H1 (cell line): Measurements from ENCODE around the gene ANLN. TPM values are rescaled to one million over a fixed set of nuclear protein-coding genes. Genes with fewer than 3 reads are reported as not detected.

ENCODE experiments used
- CTCF ChIA-PET: fragments of 300-600 bp; sonication (Branson Sonifier 250); formaldehyde crosslinking; loops from one replicate; lab custom pipeline; 2021; ENCODE audit not compliant: partially characterized antibody; lab: Charles Lee
- POLR2A ChIA-PET: fragments of 300-600 bp; sonication (Branson Sonifier 250); formaldehyde crosslinking; loops from one replicate; lab custom pipeline; 2021; ENCODE audit warnings: inconsistent platforms; ENCODE audit not compliant: partially characterized antibody; lab: Charles Lee
- DNase-seq, 2 experiments: peaks; one replicate each; pipeline versions ENCODE4 v3.0.0 to v3.0.0-alpha.2; 2010 to 2022; ENCODE audit warnings: low spot score in 2 of 2, low read depth in 1 of 2, mixed read lengths in 1 of 2
- FAIRE-seq: peaks from 2 replicates; lab custom pipeline; 2011; peaks lifted over from hg19 to GRCh38; lab: Jason Lieb, UNC
- H2AFZ ChIP-seq: 2 replicates; pipeline ENCODE4 v1.8.1; 2012; ENCODE audit warnings: low read length, inconsistent platforms
- H2AK5ac ChIP-seq: 2 replicates; pipeline ENCODE4 v1.6.1; 2013; ENCODE audit warnings: low read depth, low read length
- H2BK120ac ChIP-seq: replicated peaks from 2 replicates; pipeline ENCODE3; 2013; ENCODE audit warnings: low read depth, low read length, inconsistent platforms
- H2BK12ac ChIP-seq: 2 replicates; pipeline ENCODE4 v1.6.1; 2013; ENCODE audit warnings: low read depth, low read length
- H2BK15ac ChIP-seq: 2 replicates; pipeline ENCODE4 v1.6.1; 2013; ENCODE audit warnings: low read length
- H2BK20ac ChIP-seq: 2 replicates; pipeline ENCODE4 v1.6.1; 2013; ENCODE audit warnings: low read length
- H2BK5ac ChIP-seq: 2 replicates; pipeline ENCODE4 v1.6.1; 2013; ENCODE audit warnings: low read depth, low read length
- H3K14ac ChIP-seq: 2 replicates; pipeline ENCODE4 v1.6.1; 2013; ENCODE audit warnings: inconsistent platforms; ENCODE audit not compliant: insufficient read length
- H3K18ac ChIP-seq: 2 replicates; pipeline ENCODE4 v1.6.1; 2013; ENCODE audit warnings: low read length; ENCODE audit errors: extremely low read depth
- H3K23ac ChIP-seq: 2 replicates; pipeline ENCODE4 v1.6.1; 2013; ENCODE audit warnings: inconsistent platforms; ENCODE audit not compliant: insufficient read length
- H3K23me2 ChIP-seq: 2 replicates; pipeline ENCODE4 v1.6.1; 2013; ENCODE audit warnings: low read depth, low read length
- H3K27ac ChIP-seq: 2 replicates; pipeline ENCODE4 v1.6.1; 2011; ENCODE audit warnings: low read depth, low read length, inconsistent platforms
- H3K27me3 ChIP-seq, 4 experiments: replicated peaks in 1 of 4; 1 replicate in 1 of 4; 2 replicates in 3 of 4; pipeline versions ENCODE4 v1.6.1 to v1.8.1; 2011 to 2013; ENCODE audit warnings: low read length in 3 of 4, mild to moderate bottlenecking in 3 of 4, inconsistent platforms in 2 of 4, mixed read lengths in 2 of 4, moderate library complexity in 1 of 4; ENCODE audit not compliant: control insufficient read depth in 3 of 4, insufficient read depth in 3 of 4; ENCODE audit errors: extremely low read depth in 1 of 4
- H3K36me3 ChIP-seq, 4 experiments: 2 replicates each; pipeline versions ENCODE4 v1.6.1 to v1.8.1; 2011 to 2013; ENCODE audit warnings: mild to moderate bottlenecking in 4 of 4, low read length in 3 of 4, moderate library complexity in 2 of 4, control low read depth in 1 of 4, inconsistent platforms in 1 of 4; ENCODE audit not compliant: insufficient read depth in 4 of 4, control insufficient read depth in 2 of 4
- H3K4ac ChIP-seq: replicated peaks from 2 replicates; pipeline ENCODE3; 2013; ENCODE audit warnings: low read length, low read depth, mixed read lengths, inconsistent platforms; ENCODE audit not compliant: insufficient read length
- H3K4me1 ChIP-seq, 4 experiments: replicated peaks in 1 of 4; 1 replicate in 1 of 4; 2 replicates in 3 of 4; pipeline versions ENCODE4 v1.6.1 to v1.8.1; 2011 to 2013; ENCODE audit warnings: low read length in 3 of 4, inconsistent platforms in 2 of 4, mixed read lengths in 1 of 4; ENCODE audit not compliant: insufficient read depth in 4 of 4, control insufficient read depth in 3 of 4
- H3K4me2 ChIP-seq, 2 experiments: 2 replicates each; pipeline versions ENCODE4 v1.6.1 to v1.8.1; 2011 to 2013; ENCODE audit warnings: low read depth in 2 of 2, low read length in 2 of 2, control low read depth in 1 of 2, inconsistent platforms in 1 of 2, mild to moderate bottlenecking in 1 of 2; ENCODE audit not compliant: insufficient read depth in 1 of 2
- H3K4me3 ChIP-seq, 4 experiments: fragments of 200-600, 300-600 bp in 1 of 4; sonication (generic), shearing (Covaris generic), sonication (Bioruptor Twin) in 1 of 4; 2 replicates each; pipeline versions ENCODE4 v1.5.1 to v1.8.1; 2011 to 2016; ENCODE audit warnings: low read length in 4 of 4, low read depth in 3 of 4, control low read depth in 2 of 4, inconsistent platforms in 2 of 4, mild to moderate bottlenecking in 2 of 4, mixed read lengths in 1 of 4, moderate library complexity in 1 of 4; ENCODE audit not compliant: insufficient read depth in 2 of 4; ENCODE audit errors: extremely low read depth in 1 of 4
- H3K56ac ChIP-seq: replicated peaks from 2 replicates; pipeline ENCODE3; 2013; ENCODE audit warnings: low read depth, mild to moderate bottlenecking, mixed read lengths, low read length, inconsistent platforms; ENCODE audit not compliant: insufficient read length
- H3K79me1 ChIP-seq: 2 replicates; pipeline ENCODE4 v1.6.1; 2013; ENCODE audit warnings: low read depth, low read length, control low read depth
- H3K79me2 ChIP-seq, 2 experiments: 2 replicates each; pipeline versions ENCODE4 v1.6.1 to v1.8.1; 2012 to 2013; ENCODE audit warnings: low read length in 2 of 2, mild to moderate bottlenecking in 2 of 2, inconsistent platforms in 1 of 2; ENCODE audit not compliant: insufficient read depth in 2 of 2, control insufficient read depth in 1 of 2
- H3K9ac ChIP-seq, 4 experiments: replicated peaks in 1 of 4; 1 replicate in 1 of 4; 2 replicates in 3 of 4; pipeline versions ENCODE4 v1.6.1 to v1.8.1; 2011 to 2013; ENCODE audit warnings: low read depth in 3 of 4, low read length in 3 of 4, control low read depth in 2 of 4, mild to moderate bottlenecking in 2 of 4, moderate library complexity in 2 of 4, inconsistent platforms in 1 of 4; ENCODE audit errors: extremely low read depth in 1 of 4
- H3K9me3 ChIP-seq, 2 experiments: 2 replicates each; pipeline versions ENCODE4 v1.6.1 to v1.8.1; 2012 to 2013; ENCODE audit warnings: mild to moderate bottlenecking in 2 of 2, moderate library complexity in 2 of 2, control low read depth in 1 of 2, inconsistent platforms in 1 of 2, low read depth in 1 of 2, low read length in 1 of 2, mixed read lengths in 1 of 2; ENCODE audit not compliant: insufficient read depth in 2 of 2
- H4K20me1 ChIP-seq, 2 experiments: replicated peaks in 1 of 2; 2 replicates each; pipeline versions ENCODE3 to v1.8.1; 2011 to 2013; ENCODE audit warnings: inconsistent platforms in 2 of 2, low read length in 2 of 2, mild to moderate bottlenecking in 1 of 2; ENCODE audit not compliant: insufficient read depth in 2 of 2, control insufficient read depth in 1 of 2
- H4K5ac ChIP-seq: 2 replicates; pipeline ENCODE4 v1.6.1; 2013; ENCODE audit warnings: low read length, low read depth, mixed read lengths, inconsistent platforms; ENCODE audit not compliant: insufficient read length
- H4K8ac ChIP-seq: 2 replicates; pipeline ENCODE4 v1.8.0; 2013; ENCODE audit warnings: mild to moderate bottlenecking, moderate library complexity, low read length, inconsistent platforms; ENCODE audit not compliant: insufficient read depth; ENCODE audit errors: extremely low read depth
- H4K91ac ChIP-seq: replicated peaks from 2 replicates; pipeline ENCODE3; 2013; ENCODE audit warnings: low read length, mixed read lengths, inconsistent platforms; ENCODE audit not compliant: insufficient read length
- CBX8 ChIP-seq: fragments of 300-800, 300-1000 bp; sonication (generic); IDR thresholded peaks from 2 replicates; pipeline ENCODE4 v1.7.1; 2016; ENCODE audit warnings: low read depth, low read length, borderline replicate concordance
- CHD2 ChIP-seq: IDR thresholded peaks from 2 replicates; pipeline ENCODE4 v1.6.1; 2012; ENCODE audit warnings: low read length, improper control_type of control experiment
- CTBP2 ChIP-seq: IDR thresholded peaks from 2 replicates; pipeline ENCODE4 v1.7.0; 2011; ENCODE audit warnings: borderline replicate concordance, mild to moderate bottlenecking, moderate library complexity, mixed read lengths, low read length; ENCODE audit not compliant: insufficient read depth, insufficient read length
- FOSL1 ChIP-seq: IDR thresholded peaks from 2 replicates; pipeline ENCODE4 v1.6.1; 2011; ENCODE audit warnings: mild to moderate bottlenecking, low read depth, low read length, moderate library complexity; ENCODE audit not compliant: insufficient read depth
- MAFK ChIP-seq: IDR thresholded peaks from 2 replicates; pipeline ENCODE4 v1.6.1; 2012; ENCODE audit warnings: low read depth, mild to moderate bottlenecking, improper control_type of control experiment, low read length
- SP2 ChIP-seq: IDR thresholded peaks from 2 replicates; pipeline ENCODE4 v1.6.1; 2012; ENCODE audit warnings: mild to moderate bottlenecking, low read length, inconsistent platforms
- WGBS, 2 experiments: shearing (Covaris generic) in 1 of 2; methylation state at CpG; one replicate each; pipeline versions ENCODE4 v1.1.6 to v1.1.7; 2013 to 2015; ENCODE audit warnings: low lambda C conversion rate in 2 of 2, mixed read lengths in 2 of 2, inconsistent platforms in 1 of 2, low coverage in 1 of 2, missing lambda C conversion rate in 1 of 2; ENCODE audit not compliant: insufficient replicate concordance in 2 of 2, insufficient coverage in 1 of 2, insufficient read length in 1 of 2; ENCODE audit errors: extremely low coverage in 1 of 2, missing lambda C conversion rate in 1 of 2; 5-methylcytosine and 5-hydroxymethylcytosine counted together
- polyA plus RNA-seq, 7 experiments: library from polyadenylated mRNA; depleted of rRNA in 3 of 7; stranded (reverse) in 5 of 7; unstranded in 2 of 7; fragments of >200 nt in 5 of 7; fragments of 200-250 nt in 2 of 7; gene quantifications; 1 replicate in 5 of 7; 2 replicates in 1 of 7; 4 replicates in 1 of 7; pipeline versions ENCODE4 v1.2.1 to v1.2.3, GENCODE V29; 2011 to 2013; ENCODE audit warnings: missing spikeins in 2 of 7, mixed read lengths in 2 of 7
- total RNA-seq: library from RNA; stranded (reverse); fragmentation: NEBNext Ultra II Directional; extraction: Animal tissue kit (Norgen Biotek cat#: 25700); gene quantifications from 2 replicates; pipeline ENCODE4 v1.2.1, GENCODE V29; 2021

The ANLN gene
- total and polyA plus RNA-seq, 2 of the 8 experiments (the other 6 are each of a cell fraction or from before 2014, with no cell fraction given): 18.5 to 90.1 TPM

GRCh38 chr7:36363515-36363914 is 26.1 kb upstream of the ANLN start:
- Histone ChIP-seq H3K18ac (no peak overlapping the region), H3K79me2 (no peaks in the 10 kb centered on the region), H2BK20ac (no peak overlapping the region), H2AFZ (no peak overlapping the region), H2BK12ac (no peak overlapping the region), H2BK120ac (no peak overlapping the region), H2AK5ac (no peak overlapping the region), H2BK5ac (no peak overlapping the region), H3K27me3 (peaks cover 48 to 88% (median 73%) of the 10 kb centered on the region in 4 experiments), H4K8ac (no peak overlapping the region), H3K27ac (no peak overlapping the region), H3K9ac (no peak overlapping the region), H4K91ac (no peak overlapping the region), H3K9me3 (no peaks in the 10 kb centered on the region), H3K56ac (no peak overlapping the region), H3K4me1 (peaks cover 0 to 9% (median 0%) of the 10 kb centered on the region in 4 experiments; a peak in 1 of 7 replicates), H3K14ac (no peak overlapping the region), H4K5ac (no peak overlapping the region), H3K23ac (no peak overlapping the region), H3K4me2 (no peak overlapping the region), H4K20me1 (peaks cover 2 to 4% of the 10 kb centered on the region in 2 experiments), H2BK15ac (no peak overlapping the region), H3K4me3 (no peak overlapping the region), H3K79me1 (no peaks in the 10 kb centered on the region), H3K23me2 (peaks cover 2% of the 10 kb centered on the region), H3K36me3 (0 out of 8 replicates have a peak, but pooled peaks cover 0 to 2% (median 0%) of the 10 kb centered on the region in 4 experiments), H3K4ac (no peak overlapping the region)
- 80% methylated on average over 1 of the region's 1 CpG; no CpG with 5 or more reads in 1 of the 2 experiments for WGBS, 2 experiments
- DNase-seq: no peak
- TF ChIP-seq CBX8: no peak
- no peak for TF ChIP-seq FOSL1
- no peak for TF ChIP-seq CTBP2
- TF ChIP-seq SP2: no peak
- TF ChIP-seq MAFK: no peak
- no peak for TF ChIP-seq CHD2
- no peak for FAIRE-seq
- POLR2A ChIA-PET: interaction anchor here (1.4 kb wide), 1 partner anchor 26 kb away, joined by 5 read pairs; the partner anchor contains the start of gene ANLN
- CTCF ChIA-PET: interaction anchor here (0.5 to 1.0 kb wide), 2 partner anchors 40 to 285 kb away, joined by 3 read pairs; no protein-coding TSS in a partner anchor
